HG02798 (cell line): ENCODE results near the gene CLUH.
"Not testable (repeated sequence)": the region's sequence is repeated elsewhere in the genome, so short reads cannot be mapped to it uniquely, and the experiment has no call there.

Experiments used
- ATAC-seq: cut with Tn5 transposase; IDR thresholded peaks from one replicate; pipeline ENCODE4 v1.9.1; 2021; ENCODE audit warnings: mild to moderate bottlenecking; ENCODE audit not compliant: unreplicated experiment, poor library complexity

The CLUH gene

GRCh38 chr17:2704031-2704889 is 7.3 kb downstream of the CLUH start:
- no peak for ATAC-seq

DNA sequence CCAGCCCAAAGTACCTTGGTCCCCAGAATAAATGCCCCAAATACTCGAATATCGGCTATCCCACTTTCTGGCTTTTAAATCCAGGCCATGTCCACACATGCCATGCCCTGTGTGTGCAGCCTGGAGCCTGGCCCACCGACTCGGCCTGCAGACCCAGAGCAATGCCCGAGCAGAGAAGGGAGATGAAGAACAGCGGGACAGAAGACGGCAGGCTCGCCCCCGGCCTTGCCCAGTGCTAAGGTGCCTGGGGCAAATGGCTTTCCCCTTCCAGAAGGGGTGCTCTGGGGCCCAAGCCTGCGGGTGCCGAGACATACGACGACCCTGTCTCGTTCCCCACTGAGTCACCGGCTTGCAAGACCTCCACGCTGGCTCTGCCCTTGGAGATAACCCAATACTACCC is 8.0 kb downstream of the CLUH start:
- ATAC-seq, result no peak

DNA sequence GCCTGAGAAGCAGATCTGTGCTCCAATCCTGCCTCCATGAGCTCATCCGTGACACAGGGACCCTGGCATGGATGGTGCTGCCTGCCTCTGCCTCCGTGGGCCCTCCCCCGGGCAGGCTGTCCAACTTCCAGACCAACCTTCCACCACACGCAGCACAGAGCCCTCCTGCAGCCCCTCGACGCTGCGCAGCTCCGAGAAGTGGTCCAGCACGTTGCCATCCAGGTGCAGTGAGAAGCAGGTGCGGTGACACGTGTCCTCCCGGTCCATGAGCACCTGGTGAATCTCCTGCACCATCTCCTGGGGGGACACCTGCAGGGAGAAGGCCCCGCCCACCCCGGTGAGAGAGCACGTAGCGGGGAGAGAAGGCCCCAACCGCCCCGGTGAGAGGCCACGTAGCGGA is 8.4 kb downstream of the CLUH start:
- ATAC-seq, result no peak

- ATAC-seq, result no peak
Measured at GRCh38 chr17:2701996-2702741, 9.4 kb downstream of the CLUH start.

GRCh38 chr17:2701161-2701995 is 10.2 kb downstream of the CLUH start:
- no peak for ATAC-seq

DNA sequence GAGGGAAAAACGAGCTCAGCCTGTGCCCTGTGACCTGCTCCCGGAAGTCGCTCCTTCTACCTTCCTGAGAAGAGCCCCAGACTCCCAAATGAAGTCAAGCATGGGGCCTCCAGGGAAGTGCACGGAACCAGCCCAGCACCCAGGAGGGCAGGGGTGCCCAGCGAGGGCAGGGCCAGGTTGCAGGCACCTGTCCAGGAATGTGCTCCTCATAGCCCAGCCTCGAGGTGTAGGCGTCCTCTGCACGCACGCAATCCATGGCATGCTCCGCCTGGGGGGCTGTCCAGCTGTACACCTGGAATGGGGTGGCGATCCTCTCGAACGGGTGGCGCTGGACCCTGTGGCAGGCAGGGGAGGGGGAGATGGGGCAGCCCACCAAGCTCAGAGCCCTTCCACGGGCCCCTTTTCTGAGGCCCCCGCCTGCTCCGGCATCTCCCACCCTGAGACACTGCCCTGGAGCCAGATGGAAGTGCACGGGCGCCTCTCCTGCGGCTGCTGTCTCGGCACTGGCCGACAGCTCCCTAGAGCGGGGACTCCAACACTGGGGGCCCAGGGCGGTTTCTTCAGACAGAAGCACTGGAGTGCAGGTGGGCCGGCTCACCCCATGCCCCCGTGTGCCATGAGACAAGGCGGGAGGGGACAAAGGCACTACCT is 10.9 kb downstream of the CLUH start:
- no peak for ATAC-seq

DNA sequence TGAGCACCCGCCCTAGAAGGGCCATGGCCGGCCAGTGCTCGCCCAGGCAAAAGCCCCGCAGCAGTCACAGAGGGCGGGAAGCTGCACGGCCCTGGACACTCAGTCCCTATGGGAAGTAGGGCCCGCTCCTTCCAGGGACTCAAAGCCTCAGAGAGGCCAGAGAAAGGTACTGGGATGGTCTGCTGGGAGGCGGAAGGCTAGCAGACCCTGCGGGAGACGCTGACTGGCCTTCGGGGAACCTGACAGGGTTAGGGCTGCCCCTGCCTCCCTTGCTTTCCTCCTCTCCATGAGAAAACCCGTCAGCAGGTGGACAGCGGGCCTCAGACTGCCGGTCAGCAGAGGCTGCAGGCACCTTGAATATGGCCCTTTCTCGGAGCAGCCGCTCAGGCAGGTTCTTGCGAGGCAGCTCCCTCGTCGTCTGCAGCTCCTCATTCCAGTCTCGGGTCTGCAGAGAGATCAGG is 11.5 kb downstream of the CLUH start:
- ATAC-seq, result no peak

DNA sequence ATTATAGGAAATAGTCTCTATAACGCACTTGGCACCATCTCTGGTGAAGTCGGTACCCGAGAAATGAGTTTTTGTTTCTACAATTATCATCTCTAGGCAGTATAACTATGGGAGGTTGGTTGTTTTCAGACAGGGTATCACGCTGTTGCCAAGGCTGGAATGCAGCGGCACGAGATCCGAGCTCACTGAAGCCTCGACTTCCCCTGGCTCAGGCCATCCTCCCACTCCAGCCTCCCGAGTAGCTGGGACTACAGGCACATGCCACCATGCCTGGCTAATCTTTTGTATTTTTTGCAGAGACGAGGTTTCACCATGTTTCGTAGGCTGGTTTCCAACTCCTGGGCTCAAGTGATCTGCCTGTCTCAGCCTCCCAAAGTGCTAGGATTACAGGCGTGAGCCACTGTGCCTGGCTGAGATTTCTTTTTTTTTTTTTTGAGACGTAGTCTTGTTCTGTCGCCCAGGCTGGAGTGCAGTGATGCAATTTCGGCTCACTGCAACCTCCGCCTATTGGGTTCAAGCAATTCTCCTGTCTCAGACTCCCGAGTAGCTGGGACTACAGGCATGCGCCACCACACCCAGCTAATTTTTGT is 12.3 kb downstream of the CLUH start:
- not testable (repeated sequence) for ATAC-seq

- ATAC-seq, result no peak
Measured at GRCh38 chr17:2697611-2698162, 13.9 kb downstream of the CLUH start.

DNA sequence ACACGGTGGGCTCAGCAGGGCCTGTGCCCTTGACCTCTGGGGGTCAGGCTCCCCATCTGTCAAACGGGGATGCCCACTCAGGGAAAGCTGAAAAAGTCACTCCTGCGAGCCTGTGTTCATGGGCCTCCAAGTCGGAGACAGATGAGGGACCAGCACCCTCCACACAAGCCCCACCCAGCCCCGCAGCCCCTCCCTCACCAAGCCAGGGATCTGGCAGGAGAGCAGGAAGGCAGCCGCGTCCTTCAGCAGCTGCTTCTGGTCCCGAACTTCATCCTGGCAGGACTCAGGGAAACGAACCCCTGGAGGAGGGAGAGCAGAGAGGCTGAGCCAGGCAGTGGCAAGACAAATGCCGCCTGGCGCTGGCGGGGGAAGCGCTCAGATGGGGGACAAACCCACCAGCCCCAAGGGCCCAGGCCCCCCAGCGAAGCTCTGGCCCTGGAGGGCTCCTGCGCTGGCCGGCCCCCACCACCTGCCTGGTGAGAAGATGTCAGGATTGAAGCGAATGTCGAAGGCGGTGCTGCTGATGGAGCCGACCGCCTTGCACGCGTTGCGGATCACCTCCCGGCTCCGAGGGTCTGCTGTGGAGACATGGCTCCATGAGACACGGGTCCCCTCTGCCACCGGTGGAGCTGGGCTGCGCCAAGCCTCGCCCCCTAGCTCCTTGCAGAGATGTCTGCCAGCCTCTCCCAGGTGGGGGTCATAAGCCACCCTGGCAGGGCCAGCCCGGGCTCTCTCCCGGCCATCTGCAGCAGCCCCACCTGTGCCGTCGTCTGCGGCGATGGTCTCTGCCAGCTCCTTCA is 15.4 kb downstream of the CLUH start:
- ATAC-seq, result no peak

GRCh38 chr17:2695243-2695960 is 16.2 kb downstream of the CLUH start:
- ATAC-seq, result no peak

DNA sequence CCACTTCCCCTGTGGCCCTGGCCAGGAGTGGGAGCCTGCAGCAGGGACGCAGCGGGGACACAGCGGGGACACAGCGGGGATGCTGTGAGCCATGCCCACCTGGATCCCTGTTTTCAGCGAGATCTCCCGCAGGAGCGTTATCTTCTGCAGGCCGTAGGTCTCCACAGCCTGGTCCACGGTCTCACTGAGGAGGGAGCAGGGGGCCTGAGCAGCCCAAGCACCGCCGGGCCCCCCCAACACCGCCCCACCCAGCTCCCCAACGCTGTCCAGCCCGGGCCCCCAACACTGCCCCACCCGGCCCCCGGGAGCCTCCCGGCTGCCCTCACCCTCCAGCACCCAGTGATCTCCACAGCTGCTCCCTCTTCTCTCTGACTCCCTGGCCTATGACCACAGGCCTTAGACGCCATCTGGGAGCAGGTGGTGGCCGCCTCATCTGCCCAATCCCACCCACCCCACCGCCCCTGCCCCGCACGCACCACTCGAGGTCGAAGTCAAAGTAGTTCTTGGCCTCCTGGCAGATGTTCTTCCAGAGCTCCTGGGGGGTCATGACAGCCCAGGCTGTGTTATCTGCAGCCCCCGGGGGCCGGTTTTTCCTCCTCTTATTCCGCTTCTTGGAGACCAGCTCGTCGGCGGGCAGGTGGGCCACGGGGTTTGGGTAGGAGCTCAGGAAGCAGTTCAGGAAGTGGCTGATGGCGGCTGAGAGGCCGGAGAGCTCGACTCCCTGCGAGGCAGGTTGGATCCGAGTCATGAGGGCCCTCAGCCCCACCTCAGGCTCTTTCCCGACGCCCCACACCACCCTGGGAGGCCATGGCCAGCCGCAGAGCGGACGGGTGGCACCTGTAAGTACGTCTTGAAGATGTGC is 17.0 kb downstream of the CLUH start:
- ATAC-seq, result no peak

DNA sequence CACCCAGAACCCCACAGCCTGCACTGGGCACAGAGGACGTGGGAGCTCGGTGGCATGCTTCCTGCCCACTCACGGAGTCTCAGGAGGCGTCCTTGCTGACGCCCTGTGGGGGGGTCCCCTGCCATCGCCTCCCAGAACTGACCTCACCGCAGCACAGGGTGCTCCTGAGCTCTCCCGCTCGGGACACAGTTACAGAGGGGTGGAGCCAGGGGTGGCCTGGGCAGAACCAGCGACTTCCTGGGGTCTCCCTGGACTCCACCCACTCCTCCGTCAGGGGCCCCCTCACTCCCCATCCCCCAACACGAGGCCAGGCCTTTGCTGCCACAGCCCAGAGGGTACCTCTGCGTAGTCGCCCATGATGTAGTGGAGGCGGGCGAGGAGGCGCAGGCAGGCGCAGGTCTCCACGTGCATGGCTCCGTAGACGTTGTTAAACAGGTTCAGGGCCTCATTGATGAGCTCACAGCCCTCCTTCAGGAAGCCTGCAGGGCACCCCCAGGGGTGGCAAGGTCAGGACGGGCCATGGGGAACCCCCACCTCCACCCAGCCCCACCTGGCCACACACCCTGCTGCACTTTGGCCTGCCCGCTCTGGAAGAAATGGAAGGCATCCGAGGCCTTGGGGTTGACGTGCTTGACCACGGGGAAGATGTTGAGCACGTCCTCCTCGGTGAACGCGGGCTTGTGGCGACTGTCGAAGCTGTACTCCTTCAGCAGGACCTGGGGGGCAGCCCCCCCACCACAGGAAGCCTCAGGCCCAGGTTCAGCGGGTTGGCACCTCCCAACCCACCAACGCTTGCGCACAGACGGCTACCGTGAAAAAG is 17.8 kb downstream of the CLUH start:
- no peak for ATAC-seq

DNA sequence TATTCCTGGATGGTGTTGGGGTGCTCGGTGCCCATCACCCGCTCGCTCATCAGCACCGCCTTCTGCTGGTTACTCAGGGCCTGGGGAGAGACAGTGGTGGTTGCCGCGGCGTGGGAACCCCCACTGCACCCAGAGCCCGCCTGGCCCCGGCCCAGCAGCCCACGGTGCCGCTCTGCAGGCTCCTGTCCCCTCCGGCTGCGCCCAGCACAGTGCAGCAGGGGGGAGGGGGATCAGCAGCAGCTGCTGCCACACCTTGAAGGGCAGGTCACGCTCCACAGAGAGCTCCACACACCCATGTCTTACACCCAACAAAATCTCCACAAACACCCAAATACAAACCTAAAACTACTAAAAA is 18.8 kb downstream of the CLUH start:
- ATAC-seq, result no peak

- no peak for ATAC-seq
Measured at GRCh38 chr17:2691965-2692780, 19.4 kb downstream of the CLUH start.
